Activated CD4-positive, CD25-positive, alpha-beta regulatory T cell treated with anti-CD3 and anti-CD28 coated beads, Interleukin-2, amount 50 U/mL, for 16 hours (primary cell): Measurements from ENCODE around the gene TENM4.

ENCODE experiments used
- DNase-seq: peaks from one replicate; pipeline ENCODE4 v3.0.0-alpha.2; 2020; ENCODE audit warnings: low read depth, low spot score

Gene TENM4

DNA sequence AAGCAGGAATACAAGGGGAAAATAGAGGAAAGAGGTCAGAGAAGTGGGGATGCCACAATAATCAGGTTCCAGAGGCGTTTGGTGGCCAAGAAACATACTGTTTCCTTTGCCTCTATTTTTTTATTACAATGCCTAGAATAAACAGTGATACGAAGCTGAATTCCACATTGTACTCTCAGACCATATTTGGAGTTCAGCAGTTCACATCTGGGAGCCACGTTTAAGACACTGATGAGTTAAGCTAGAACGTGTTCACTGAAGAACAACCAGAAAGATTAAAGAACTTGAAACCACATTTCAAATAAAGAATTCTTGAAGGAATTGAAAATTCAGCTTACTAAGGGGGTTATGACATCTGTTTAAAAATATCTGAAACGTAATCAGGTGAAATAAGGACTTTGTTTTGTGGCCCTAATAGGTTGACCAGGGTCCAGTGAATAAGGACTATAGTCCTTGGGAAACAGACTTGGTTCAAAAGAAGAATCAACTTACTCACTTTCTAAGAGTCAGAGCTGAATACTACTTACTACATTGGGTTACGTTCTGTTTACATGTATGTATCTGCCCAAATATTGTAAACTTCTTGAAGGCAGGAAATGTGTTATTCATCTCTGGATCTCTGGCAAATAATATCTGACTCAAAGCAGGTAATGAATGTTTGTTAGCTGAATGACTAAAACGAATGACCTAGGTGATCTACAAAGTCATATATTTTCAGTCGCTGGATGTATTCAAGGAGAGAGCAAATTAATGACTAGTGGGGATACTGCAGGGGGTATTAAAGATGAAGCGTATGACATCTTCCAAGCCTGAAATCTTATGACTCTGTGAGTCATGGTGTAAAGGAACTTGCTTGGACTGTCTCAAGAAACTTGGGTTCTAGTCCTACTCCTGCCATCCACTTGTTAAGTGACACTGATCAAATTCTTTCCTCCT lies 619.2 kb downstream of the TENM4 start:
- DNase-seq, result no peak

DNA sequence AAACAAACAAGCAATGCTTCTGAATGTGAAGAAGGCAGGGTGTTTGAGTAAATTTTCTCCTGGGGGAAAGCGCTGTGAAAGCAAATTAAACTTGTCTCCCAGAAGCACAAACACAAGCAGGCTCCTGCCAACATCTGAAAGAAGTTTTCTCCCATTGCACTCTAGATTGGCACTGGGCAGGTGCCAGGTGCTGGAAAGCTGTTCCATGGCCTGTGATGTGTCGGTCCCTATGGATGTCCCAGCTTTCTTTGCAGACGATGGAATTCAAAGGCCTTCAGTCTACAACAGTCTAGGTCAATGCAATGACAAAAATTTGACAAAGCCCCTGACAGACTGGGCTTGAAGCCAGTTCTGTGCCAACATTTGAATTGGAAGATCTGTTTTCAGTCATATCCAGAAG lies 620.1 kb downstream of the TENM4 start:
- no peak for DNase-seq

DNA sequence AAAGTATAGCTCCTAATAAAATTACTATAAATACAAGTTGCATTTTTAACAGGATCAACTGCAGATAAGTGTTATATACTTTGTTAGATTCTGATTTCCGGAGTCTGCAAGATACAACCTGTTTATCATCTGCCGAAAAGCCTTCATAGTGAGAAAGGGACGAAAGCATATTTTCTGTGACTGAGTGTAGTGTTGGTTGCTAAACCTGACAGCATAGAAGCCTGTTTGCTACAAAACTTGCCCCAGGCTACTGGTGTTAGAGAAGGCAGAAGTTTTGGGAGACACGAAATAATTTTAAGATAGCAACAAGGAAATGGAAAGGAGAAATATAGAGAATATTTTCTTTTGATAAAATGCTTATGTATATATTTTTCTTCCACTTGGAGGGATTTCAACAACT lies 622.6 kb downstream of the TENM4 start:
- no peak for DNase-seq

DNA sequence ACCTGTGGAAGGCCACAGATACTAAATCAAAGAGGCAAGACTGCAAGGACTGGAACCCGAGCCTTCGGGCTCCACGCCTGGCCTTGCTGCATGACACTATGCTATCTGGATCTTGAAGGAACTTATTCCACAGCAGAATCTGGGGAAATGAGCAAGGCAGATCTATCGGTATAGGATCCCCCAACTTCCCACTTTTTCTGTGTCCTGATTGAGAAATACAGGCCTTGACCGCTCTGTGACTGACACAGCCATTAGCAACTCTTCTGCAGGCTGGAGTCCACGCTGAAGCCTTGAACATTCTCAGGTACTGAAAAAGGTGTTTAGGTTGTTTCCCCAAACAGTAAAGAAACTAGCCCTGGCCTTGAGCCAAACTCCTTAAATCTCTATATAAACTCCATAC lies 625.0 kb downstream of the TENM4 start:
- DNase-seq, result no peak

DNA sequence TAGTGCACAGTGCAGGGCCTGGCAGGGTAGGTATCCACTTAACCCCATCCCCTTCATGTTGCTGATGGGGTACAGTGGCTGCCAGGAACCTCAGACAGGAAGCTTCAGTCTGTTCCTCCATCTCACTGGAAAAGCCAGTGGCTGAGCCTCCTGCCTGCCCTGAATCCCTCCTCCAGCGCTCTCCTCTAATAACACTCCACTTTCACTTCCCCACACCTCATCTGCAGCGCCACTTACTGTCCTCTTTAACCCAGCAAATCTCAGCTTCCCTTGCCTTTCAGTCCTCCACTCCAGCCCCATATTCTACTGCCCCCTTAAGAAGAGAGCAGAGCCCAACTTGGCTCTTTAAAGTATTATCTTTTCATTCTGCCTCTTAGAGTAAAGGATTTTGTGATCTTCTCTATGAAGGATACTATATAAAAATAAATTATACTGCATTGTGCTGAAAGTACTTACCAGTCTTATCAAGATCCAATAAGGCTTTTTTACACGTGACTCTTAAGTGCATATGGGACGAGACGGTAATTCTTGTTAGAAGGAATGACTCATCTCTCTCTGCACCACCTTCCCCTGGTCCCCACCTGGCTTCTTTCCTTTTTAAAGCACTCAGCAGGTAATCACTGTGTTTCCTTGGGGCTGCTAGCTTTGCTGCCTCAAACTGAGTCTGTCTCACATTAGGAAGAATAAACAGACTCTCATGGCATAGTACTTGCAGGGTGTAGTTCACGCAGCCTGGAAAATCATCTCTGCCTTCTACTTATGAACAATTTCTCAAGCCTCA lies 628.1 kb downstream of the TENM4 start:
- DNase-seq, result no peak

DNA sequence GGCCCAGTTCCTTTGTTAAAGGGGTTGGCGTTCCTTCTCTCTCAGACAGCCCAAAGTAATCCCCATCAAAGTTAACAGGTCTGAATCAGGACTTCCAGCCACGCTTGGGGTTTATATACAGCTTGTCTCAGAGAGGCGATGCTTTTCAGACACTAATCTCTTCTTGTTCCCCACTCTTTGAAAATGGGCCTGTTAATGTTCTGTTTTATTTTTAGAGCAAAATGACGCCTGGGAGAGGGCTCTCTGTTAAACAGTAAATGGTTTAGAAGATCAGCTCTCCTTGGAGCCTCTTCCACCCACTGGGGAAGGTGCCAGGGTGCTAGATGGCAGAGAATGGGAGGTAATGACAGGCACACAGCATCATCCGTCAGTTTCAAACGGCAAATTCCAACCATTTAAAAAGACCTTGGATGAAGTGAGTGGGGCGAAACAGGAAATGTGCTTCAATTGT lies 630.2 kb downstream of the TENM4 start:
- no peak for DNase-seq

DNA sequence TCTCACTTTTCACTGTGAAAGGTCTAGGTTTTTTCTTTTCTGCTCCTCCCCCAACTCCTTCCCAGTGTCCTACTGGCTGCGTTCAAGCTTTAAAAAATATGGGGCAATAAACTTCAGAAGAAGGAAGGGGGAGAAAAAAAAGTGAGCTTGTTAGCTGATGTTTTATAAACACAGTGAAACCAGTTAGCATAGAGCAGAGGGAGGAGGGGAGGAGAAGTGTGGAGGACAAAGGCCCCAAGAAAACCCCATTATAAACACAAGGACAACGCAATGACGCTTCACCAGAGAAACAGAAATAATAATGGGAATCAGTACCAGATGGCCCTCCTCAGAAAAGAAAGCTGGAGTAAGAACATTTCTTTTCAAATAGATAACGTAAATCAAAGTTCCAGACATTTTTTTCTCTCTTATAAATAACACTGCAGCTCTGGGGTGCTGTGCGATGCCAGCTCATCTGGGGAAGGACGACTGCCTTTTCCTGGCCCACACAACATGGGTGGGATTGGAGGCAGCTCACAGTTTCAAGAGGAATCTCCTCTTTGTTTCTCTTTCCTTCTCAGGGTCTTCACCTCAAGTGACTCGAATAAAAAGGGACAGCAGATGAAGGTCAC lies 630.8 kb downstream of the TENM4 start:
- no peak for DNase-seq

DNA sequence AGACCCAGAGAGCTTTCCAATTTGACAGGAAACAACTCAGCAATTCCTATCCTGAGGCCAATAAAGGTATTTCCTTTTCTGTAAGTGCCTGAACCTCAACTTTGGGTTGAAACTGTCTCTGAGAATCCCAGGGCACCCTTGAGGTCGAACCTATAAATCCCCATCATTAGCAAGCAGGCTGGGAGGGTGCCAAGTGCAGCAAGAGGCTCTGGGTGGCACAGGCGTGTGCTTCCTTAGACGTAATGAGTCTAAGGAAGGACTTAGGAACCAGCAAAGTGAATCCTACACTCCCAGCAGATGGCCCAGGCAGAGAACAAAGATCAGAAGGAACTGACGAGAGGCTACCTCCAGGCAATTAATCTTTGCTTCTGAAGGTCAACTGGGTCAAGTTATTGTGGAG lies 631.9 kb downstream of the TENM4 start:
- DNase-seq, result no peak

DNA sequence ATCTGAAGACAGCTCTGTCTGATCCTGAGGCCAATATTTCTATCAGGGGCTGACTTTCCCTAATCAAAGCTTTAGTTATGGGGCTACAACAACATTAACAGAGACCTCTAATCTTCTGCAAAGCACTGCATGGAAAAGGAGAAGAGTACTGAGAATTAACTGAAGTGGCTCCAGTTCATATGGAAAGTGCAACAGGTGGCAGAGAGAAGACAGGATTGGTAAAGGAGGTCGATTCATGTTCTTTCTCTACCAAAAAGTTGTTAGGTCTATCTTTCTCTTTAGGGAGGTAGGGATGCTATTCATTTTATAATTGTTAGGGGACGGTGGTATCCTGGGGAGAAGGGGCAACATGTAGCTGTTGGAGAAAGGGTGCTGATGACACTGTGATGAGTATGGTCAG lies 633.5 kb downstream of the TENM4 start:
- DNase-seq, result no peak

DNA sequence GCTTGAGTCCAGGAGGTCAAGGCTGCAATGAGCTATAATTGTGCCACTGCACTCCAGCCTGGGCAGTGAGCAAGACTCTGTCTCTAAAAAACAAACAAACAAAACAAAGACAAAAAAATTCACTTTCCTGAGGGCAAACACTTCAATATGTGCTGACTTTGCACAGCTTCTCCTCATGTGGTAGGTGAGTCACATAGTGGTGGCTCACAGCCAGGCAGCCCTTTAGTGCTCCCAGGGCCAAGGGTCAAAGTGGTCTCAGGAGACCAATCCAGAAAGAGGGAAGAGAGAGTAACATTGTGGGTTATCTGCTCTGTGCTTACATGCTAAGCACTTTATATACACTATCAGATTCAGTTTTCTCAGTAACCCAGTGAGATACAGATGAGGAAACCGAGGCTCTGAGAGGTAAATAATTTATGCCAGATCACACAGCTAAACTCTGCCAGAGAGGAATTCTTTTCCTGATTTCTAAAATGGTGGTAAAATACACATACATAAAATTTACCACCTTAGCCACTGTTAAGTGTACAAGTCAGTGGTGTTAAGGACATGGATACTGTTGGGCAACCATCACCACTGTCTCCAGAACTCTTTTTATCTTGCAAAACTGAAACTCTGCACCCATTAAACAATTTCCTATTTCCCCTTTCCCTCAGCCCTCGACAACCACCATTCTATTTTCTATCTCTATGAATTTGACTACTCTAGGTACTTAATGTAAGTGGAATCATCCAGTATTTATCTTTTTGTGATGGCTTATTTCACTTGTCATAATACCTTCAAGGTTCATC lies 634.4 kb downstream of the TENM4 start:
- no peak for DNase-seq

DNA sequence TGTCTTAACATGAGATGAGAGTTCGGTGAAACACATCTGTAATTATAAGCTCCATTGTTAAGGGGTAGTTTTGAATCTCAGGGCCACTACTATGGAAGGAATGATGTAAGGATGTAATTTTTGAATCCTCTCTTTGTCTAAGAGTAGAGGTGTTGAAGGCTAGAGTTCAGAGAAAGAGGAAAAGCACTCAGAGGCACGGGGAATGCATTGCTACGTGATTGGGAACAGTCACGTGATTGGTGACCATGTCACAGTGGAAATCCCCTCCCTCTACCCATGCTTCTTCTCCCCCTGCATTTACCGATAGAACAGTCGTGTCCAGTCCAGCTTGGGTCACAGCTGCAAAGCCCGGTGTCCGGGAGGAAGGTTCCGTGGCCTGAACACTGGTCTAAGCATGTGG lies 635.8 kb downstream of the TENM4 start:
- DNase-seq, result no peak

DNA sequence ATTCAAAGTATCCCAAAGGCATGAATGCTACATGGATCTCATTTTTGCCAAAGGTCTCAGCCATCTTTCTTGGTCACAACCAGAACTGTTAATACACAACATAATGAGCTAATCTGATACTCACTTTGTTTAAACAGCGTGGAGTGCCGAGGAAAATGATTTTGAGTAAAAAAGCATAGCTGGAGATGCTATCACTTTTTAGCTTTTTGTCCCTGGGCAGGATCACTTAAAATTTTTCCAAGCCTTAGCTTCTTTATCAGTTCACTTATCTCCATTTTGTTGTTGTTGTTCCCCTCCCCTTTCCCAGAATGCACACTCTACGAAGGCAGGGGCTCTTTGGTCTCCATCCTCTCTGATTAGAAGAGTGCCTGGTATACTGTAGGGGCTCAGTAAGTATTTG lies 636.8 kb downstream of the TENM4 start:
- no peak for DNase-seq

DNA sequence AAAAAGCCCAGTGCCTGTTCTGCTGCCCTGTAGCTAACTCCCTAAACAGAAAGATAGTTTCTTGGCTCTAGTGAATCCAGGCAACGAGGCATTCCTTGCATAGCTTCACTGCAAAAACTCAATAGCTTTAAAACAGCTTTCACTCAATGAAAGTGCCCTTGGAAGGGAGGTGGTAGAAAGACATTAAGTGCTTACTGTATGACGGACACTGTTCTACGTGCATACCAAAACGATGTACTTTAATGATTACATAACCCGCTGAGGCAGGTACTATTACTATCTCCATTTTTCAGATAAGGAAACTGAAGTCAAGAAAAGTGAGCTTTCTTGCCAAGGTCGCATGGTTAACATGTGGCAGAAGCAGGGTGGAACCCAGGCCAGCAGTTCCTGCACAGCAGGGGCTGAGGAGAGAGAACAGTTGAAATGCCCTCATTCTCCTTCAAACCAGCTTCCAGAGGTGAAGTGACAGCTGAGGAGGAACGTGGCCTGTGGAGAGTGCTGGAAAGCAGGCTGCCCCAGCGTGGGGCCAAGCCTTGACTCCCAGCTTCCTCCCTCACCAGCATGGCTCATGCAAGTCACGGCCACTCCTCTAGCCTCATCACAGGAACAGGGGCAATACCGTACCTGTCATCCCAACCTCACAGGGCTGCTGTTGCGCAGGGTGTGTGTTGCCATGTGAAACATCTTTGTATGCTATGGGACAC lies 638.6 kb downstream of the TENM4 start:
- no peak for DNase-seq

DNA sequence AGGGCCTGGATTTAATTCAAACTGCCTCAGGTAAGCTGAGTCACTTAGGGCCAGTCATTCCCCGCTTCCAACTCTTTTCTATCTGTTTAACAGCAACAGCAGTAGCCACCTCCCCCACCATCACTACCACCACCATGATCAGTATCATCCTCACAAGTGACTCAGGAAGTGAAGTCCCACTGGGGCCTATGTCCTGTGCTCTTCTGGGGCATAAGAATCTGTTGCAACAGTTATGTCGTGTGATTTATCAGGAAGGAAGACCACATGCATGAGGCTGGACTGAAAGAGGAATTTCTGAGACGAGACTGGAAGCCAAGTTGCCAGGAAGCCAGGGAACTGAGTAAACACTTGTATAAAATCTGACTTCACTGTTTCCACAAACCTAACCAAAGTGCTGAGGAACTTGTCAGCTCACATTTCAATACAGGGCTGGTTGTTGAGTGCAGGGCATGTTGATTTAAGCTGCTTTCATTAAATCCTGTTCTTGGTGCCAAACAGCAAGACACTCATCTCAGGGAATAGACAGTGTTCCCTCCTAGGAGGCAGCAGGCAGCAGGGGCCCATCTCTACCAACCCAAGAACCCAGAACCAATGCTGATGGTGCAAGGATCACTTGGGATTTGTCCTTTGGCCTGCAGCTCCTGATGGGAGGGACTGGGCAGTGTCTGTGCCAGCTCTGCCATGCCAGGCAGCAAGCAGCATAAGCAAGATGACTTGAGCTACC lies 639.5 kb downstream of the TENM4 start:
- DNase-seq, result no peak

DNA sequence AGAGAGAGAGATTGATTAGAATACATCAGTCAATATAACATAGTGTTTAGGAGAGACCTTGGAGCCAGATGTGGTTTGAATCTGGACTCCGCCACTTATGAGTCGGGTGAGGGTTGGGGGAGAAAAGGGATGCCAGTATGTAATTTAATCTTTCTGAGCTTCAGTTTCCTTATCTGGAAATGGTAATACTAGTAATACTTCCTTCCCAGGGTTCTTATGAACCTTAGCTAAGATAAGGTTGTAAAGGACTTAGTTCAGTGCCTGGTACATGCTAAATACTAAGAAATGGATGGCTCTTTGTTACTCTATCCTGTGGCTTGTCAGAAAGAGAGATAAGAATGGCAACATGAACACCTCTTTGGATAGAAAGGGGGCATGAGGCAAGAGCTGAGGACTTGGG lies 640.1 kb downstream of the TENM4 start:
- no peak for DNase-seq

DNA sequence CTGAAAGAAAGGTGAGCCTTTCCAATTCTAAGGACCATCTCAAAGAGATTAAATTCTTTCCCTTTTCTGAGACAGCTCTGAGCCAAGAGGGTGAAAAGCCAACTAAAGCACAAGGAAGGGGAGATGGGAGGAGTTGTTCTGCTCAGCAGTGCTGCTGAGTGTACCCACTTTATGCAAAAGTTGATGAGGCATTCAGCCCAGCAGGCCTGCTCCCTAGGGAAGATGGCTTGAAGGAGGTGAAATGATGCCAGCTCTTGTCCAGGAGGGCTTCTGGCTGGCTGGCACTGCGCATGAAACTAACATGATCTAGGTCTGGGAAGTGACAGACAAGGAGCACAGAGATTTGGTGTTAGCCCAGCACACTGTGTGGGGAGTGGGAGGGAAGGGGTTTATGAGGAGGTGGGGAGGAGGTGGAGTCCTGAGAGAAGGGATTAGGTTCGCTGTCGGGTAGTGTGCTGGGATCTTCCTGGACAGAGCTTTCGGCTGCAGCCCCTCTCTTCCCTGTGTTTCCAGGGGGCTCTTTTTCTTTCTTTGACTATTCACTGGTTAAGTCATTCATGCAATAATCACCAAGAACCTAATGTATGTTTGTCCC lies 640.6 kb downstream of the TENM4 start:
- DNase-seq, result no peak

DNA sequence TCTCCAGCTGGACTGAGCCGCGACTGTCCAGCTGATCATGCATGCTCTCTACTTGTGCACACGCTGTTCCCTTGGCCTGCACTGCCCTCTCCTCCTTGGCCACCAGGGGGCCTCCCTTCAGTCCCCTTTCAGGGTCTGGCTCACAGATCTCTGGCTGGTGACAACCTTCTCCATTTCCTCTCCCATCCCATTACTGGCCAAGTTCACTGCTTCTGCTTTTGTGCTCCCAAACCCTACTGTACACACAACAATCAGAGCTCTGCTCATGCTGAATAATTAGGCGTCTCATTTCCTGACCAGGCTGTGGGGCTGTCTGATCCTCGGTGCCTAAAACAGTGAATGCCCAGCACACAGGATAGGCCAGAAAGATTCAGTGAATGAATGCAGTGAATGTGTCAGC lies 642.2 kb downstream of the TENM4 start:
- no peak for DNase-seq

DNA sequence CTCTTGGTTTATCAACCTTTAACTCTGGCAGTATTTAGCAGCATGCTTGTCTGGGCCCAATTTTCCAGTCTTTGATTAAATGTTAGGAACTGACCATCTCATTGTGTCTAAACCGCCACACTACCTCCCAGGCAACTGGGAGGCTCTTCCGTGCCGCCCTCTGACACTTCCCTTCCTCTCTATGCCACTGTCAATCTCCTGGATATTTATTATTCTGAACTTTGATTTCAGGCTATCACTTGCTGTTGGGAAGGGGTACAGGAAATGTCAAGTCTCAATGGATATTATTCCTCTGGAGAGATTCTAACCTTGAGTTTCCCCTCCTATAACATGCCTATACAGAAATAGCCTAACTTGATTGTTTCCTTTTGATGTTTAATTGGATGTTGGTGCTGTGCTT lies 643.3 kb downstream of the TENM4 start:
- no peak for DNase-seq

DNA sequence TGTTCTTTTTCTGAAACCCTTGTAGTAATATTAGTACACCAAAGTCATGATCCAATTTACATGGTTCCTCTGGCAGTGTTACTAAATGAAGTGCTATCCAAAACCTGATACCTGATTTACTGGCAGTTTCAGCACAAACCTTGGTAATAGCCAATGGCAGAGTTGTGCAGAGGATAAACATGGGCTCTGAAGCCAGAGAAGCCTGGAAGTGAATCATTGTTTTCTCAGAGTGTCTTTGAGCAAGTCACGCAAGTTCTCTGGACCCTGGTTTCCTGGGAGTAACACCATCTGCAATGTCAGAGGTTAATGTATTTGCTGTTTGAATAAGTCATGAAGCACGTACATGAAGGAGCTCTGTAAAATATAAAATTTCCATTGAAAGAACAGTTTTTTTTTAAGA lies 643.9 kb downstream of the TENM4 start:
- DNase-seq, result no peak
